H1 (cell line): ENCODE measurements around the gene CCDC137. TPM values are rescaled to one million over a fixed set of nuclear protein-coding genes. Genes with fewer than 3 reads are reported as not detected.

ENCODE experiments used
- CTCF ChIA-PET: fragments of 300-600 bp; sonication (Branson Sonifier 250); formaldehyde crosslinking; loops from one replicate; lab custom pipeline; 2021; ENCODE audit not compliant: partially characterized antibody; lab: Charles Lee
- POLR2A ChIA-PET: fragments of 300-600 bp; sonication (Branson Sonifier 250); formaldehyde crosslinking; loops from one replicate; lab custom pipeline; 2021; ENCODE audit warnings: inconsistent platforms; ENCODE audit not compliant: partially characterized antibody; lab: Charles Lee
- DNase-seq, 2 experiments: peaks; one replicate each; pipeline versions ENCODE4 v3.0.0 to v3.0.0-alpha.2; 2010 to 2022; ENCODE audit warnings: low spot score in 2 of 2, low read depth in 1 of 2, mixed read lengths in 1 of 2
- FAIRE-seq: peaks from 2 replicates; lab custom pipeline; 2011; peaks lifted over from hg19 to GRCh38; lab: Jason Lieb, UNC
- H2AFZ ChIP-seq: 2 replicates; pipeline ENCODE4 v1.8.1; 2012; ENCODE audit warnings: low read length, inconsistent platforms
- H2AK5ac ChIP-seq: 2 replicates; pipeline ENCODE4 v1.6.1; 2013; ENCODE audit warnings: low read depth, low read length
- H2BK120ac ChIP-seq: replicated peaks from 2 replicates; pipeline ENCODE3; 2013; ENCODE audit warnings: low read depth, low read length, inconsistent platforms
- H2BK12ac ChIP-seq: 2 replicates; pipeline ENCODE4 v1.6.1; 2013; ENCODE audit warnings: low read depth, low read length
- H2BK15ac ChIP-seq: 2 replicates; pipeline ENCODE4 v1.6.1; 2013; ENCODE audit warnings: low read length
- H2BK20ac ChIP-seq: 2 replicates; pipeline ENCODE4 v1.6.1; 2013; ENCODE audit warnings: low read length
- H2BK5ac ChIP-seq: 2 replicates; pipeline ENCODE4 v1.6.1; 2013; ENCODE audit warnings: low read depth, low read length
- H3K14ac ChIP-seq: 2 replicates; pipeline ENCODE4 v1.6.1; 2013; ENCODE audit warnings: inconsistent platforms; ENCODE audit not compliant: insufficient read length
- H3K18ac ChIP-seq: 2 replicates; pipeline ENCODE4 v1.6.1; 2013; ENCODE audit warnings: low read length; ENCODE audit errors: extremely low read depth
- H3K23ac ChIP-seq: 2 replicates; pipeline ENCODE4 v1.6.1; 2013; ENCODE audit warnings: inconsistent platforms; ENCODE audit not compliant: insufficient read length
- H3K23me2 ChIP-seq: 2 replicates; pipeline ENCODE4 v1.6.1; 2013; ENCODE audit warnings: low read depth, low read length
- H3K27ac ChIP-seq: 2 replicates; pipeline ENCODE4 v1.6.1; 2011; ENCODE audit warnings: low read depth, low read length, inconsistent platforms
- H3K27me3 ChIP-seq, 4 experiments: replicated peaks in 1 of 4; 1 replicate in 1 of 4; 2 replicates in 3 of 4; pipeline versions ENCODE4 v1.6.1 to v1.8.1; 2011 to 2013; ENCODE audit warnings: low read length in 3 of 4, mild to moderate bottlenecking in 3 of 4, inconsistent platforms in 2 of 4, mixed read lengths in 2 of 4, moderate library complexity in 1 of 4; ENCODE audit not compliant: control insufficient read depth in 3 of 4, insufficient read depth in 3 of 4; ENCODE audit errors: extremely low read depth in 1 of 4
- H3K36me3 ChIP-seq, 4 experiments: 2 replicates each; pipeline versions ENCODE4 v1.6.1 to v1.8.1; 2011 to 2013; ENCODE audit warnings: mild to moderate bottlenecking in 4 of 4, low read length in 3 of 4, moderate library complexity in 2 of 4, control low read depth in 1 of 4, inconsistent platforms in 1 of 4; ENCODE audit not compliant: insufficient read depth in 4 of 4, control insufficient read depth in 2 of 4
- H3K4ac ChIP-seq: replicated peaks from 2 replicates; pipeline ENCODE3; 2013; ENCODE audit warnings: low read length, low read depth, mixed read lengths, inconsistent platforms; ENCODE audit not compliant: insufficient read length
- H3K4me1 ChIP-seq, 4 experiments: replicated peaks in 1 of 4; 1 replicate in 1 of 4; 2 replicates in 3 of 4; pipeline versions ENCODE4 v1.6.1 to v1.8.1; 2011 to 2013; ENCODE audit warnings: low read length in 3 of 4, inconsistent platforms in 2 of 4, mixed read lengths in 1 of 4; ENCODE audit not compliant: insufficient read depth in 4 of 4, control insufficient read depth in 3 of 4
- H3K4me2 ChIP-seq, 2 experiments: 2 replicates each; pipeline versions ENCODE4 v1.6.1 to v1.8.1; 2011 to 2013; ENCODE audit warnings: low read depth in 2 of 2, low read length in 2 of 2, control low read depth in 1 of 2, inconsistent platforms in 1 of 2, mild to moderate bottlenecking in 1 of 2; ENCODE audit not compliant: insufficient read depth in 1 of 2
- H3K4me3 ChIP-seq, 4 experiments: fragments of 200-600, 300-600 bp in 1 of 4; sonication (generic), shearing (Covaris generic), sonication (Bioruptor Twin) in 1 of 4; 2 replicates each; pipeline versions ENCODE4 v1.5.1 to v1.8.1; 2011 to 2016; ENCODE audit warnings: low read length in 4 of 4, low read depth in 3 of 4, control low read depth in 2 of 4, inconsistent platforms in 2 of 4, mild to moderate bottlenecking in 2 of 4, mixed read lengths in 1 of 4, moderate library complexity in 1 of 4; ENCODE audit not compliant: insufficient read depth in 2 of 4; ENCODE audit errors: extremely low read depth in 1 of 4
- H3K56ac ChIP-seq: replicated peaks from 2 replicates; pipeline ENCODE3; 2013; ENCODE audit warnings: low read depth, mild to moderate bottlenecking, mixed read lengths, low read length, inconsistent platforms; ENCODE audit not compliant: insufficient read length
- H3K79me1 ChIP-seq: 2 replicates; pipeline ENCODE4 v1.6.1; 2013; ENCODE audit warnings: low read depth, low read length, control low read depth
- H3K79me2 ChIP-seq, 2 experiments: 2 replicates each; pipeline versions ENCODE4 v1.6.1 to v1.8.1; 2012 to 2013; ENCODE audit warnings: low read length in 2 of 2, mild to moderate bottlenecking in 2 of 2, inconsistent platforms in 1 of 2; ENCODE audit not compliant: insufficient read depth in 2 of 2, control insufficient read depth in 1 of 2
- H3K9ac ChIP-seq, 4 experiments: replicated peaks in 1 of 4; 1 replicate in 1 of 4; 2 replicates in 3 of 4; pipeline versions ENCODE4 v1.6.1 to v1.8.1; 2011 to 2013; ENCODE audit warnings: low read depth in 3 of 4, low read length in 3 of 4, control low read depth in 2 of 4, mild to moderate bottlenecking in 2 of 4, moderate library complexity in 2 of 4, inconsistent platforms in 1 of 4; ENCODE audit errors: extremely low read depth in 1 of 4
- H3K9me3 ChIP-seq, 2 experiments: 2 replicates each; pipeline versions ENCODE4 v1.6.1 to v1.8.1; 2012 to 2013; ENCODE audit warnings: mild to moderate bottlenecking in 2 of 2, moderate library complexity in 2 of 2, control low read depth in 1 of 2, inconsistent platforms in 1 of 2, low read depth in 1 of 2, low read length in 1 of 2, mixed read lengths in 1 of 2; ENCODE audit not compliant: insufficient read depth in 2 of 2
- H4K20me1 ChIP-seq, 2 experiments: replicated peaks in 1 of 2; 2 replicates each; pipeline versions ENCODE3 to v1.8.1; 2011 to 2013; ENCODE audit warnings: inconsistent platforms in 2 of 2, low read length in 2 of 2, mild to moderate bottlenecking in 1 of 2; ENCODE audit not compliant: insufficient read depth in 2 of 2, control insufficient read depth in 1 of 2
- H4K5ac ChIP-seq: 2 replicates; pipeline ENCODE4 v1.6.1; 2013; ENCODE audit warnings: low read length, low read depth, mixed read lengths, inconsistent platforms; ENCODE audit not compliant: insufficient read length
- H4K8ac ChIP-seq: 2 replicates; pipeline ENCODE4 v1.8.0; 2013; ENCODE audit warnings: mild to moderate bottlenecking, moderate library complexity, low read length, inconsistent platforms; ENCODE audit not compliant: insufficient read depth; ENCODE audit errors: extremely low read depth
- H4K91ac ChIP-seq: replicated peaks from 2 replicates; pipeline ENCODE3; 2013; ENCODE audit warnings: low read length, mixed read lengths, inconsistent platforms; ENCODE audit not compliant: insufficient read length
- ASH2L ChIP-seq: fragments of 200-600, 300-600 bp; sonication (generic); IDR thresholded peaks from one replicate; pipeline ENCODE4 v1.7.1; 2017; ENCODE audit warnings: low read length
- EZH2 ChIP-seq: fragments of 200-600 bp; sonication (generic); IDR thresholded peaks from 2 replicates; pipeline ENCODE4 v1.7.1; 2012; ENCODE audit warnings: low read depth, mild to moderate bottlenecking, moderate library complexity, low read length, inconsistent platforms; ENCODE audit not compliant: severe bottlenecking
- FOSL1 ChIP-seq: IDR thresholded peaks from 2 replicates; pipeline ENCODE4 v1.6.1; 2011; ENCODE audit warnings: mild to moderate bottlenecking, low read depth, low read length, moderate library complexity; ENCODE audit not compliant: insufficient read depth
- RAD21 ChIP-seq, 2 experiments: IDR thresholded peaks in 1 of 2; conservative IDR thresholded peaks in 1 of 2; 2 replicates each; pipeline ENCODE4 v1.6.1; 2011; ENCODE audit warnings: low read depth in 2 of 2, low read length in 2 of 2, improper control_type of control experiment in 1 of 2, inconsistent platforms in 1 of 2, mild to moderate bottlenecking in 1 of 2, moderate library complexity in 1 of 2
- RXRA ChIP-seq: IDR thresholded peaks from 2 replicates; pipeline ENCODE4 v1.6.1; 2011; ENCODE audit warnings: low read depth, mild to moderate bottlenecking, low read length, moderate library complexity; ENCODE audit not compliant: insufficient read depth
- SIN3A ChIP-seq, 2 experiments: IDR thresholded peaks in 1 of 2; conservative IDR thresholded peaks in 1 of 2; 2 replicates each; pipeline ENCODE4 v1.6.1; 2011 to 2012; ENCODE audit warnings: low read length in 2 of 2, improper control_type of control experiment in 1 of 2, low read depth in 1 of 2, mild to moderate bottlenecking in 1 of 2
- SP2 ChIP-seq: IDR thresholded peaks from 2 replicates; pipeline ENCODE4 v1.6.1; 2012; ENCODE audit warnings: mild to moderate bottlenecking, low read length, inconsistent platforms
- WGBS, 2 experiments: shearing (Covaris generic) in 1 of 2; methylation state at CpG; one replicate each; pipeline versions ENCODE4 v1.1.6 to v1.1.7; 2013 to 2015; ENCODE audit warnings: low lambda C conversion rate in 2 of 2, mixed read lengths in 2 of 2, inconsistent platforms in 1 of 2, low coverage in 1 of 2, missing lambda C conversion rate in 1 of 2; ENCODE audit not compliant: insufficient replicate concordance in 2 of 2, insufficient coverage in 1 of 2, insufficient read length in 1 of 2; ENCODE audit errors: extremely low coverage in 1 of 2, missing lambda C conversion rate in 1 of 2; 5-methylcytosine and 5-hydroxymethylcytosine counted together
- polyA plus RNA-seq, 7 experiments: library from polyadenylated mRNA; depleted of rRNA in 3 of 7; stranded (reverse) in 5 of 7; unstranded in 2 of 7; fragments of >200 nt in 5 of 7; fragments of 200-250 nt in 2 of 7; gene quantifications; 1 replicate in 5 of 7; 2 replicates in 1 of 7; 4 replicates in 1 of 7; pipeline versions ENCODE4 v1.2.1 to v1.2.3, GENCODE V29; 2011 to 2013; ENCODE audit warnings: missing spikeins in 2 of 7, mixed read lengths in 2 of 7
- total RNA-seq: library from RNA; stranded (reverse); fragmentation: NEBNext Ultra II Directional; extraction: Animal tissue kit (Norgen Biotek cat#: 25700); gene quantifications from 2 replicates; pipeline ENCODE4 v1.2.1, GENCODE V29; 2021
- TF ChIP-seq, protein P1 (sequence below): IDR thresholded peaks from 2 replicates; pipeline ENCODE4 v1.6.1; 2012; ENCODE audit warnings: inconsistent platforms

Gene CCDC137
- total and polyA plus RNA-seq, 2 of the 8 experiments (the other 6 are each of a cell fraction or from before 2014, with no cell fraction given), result 17.6 to 38.6 TPM

DNA sequence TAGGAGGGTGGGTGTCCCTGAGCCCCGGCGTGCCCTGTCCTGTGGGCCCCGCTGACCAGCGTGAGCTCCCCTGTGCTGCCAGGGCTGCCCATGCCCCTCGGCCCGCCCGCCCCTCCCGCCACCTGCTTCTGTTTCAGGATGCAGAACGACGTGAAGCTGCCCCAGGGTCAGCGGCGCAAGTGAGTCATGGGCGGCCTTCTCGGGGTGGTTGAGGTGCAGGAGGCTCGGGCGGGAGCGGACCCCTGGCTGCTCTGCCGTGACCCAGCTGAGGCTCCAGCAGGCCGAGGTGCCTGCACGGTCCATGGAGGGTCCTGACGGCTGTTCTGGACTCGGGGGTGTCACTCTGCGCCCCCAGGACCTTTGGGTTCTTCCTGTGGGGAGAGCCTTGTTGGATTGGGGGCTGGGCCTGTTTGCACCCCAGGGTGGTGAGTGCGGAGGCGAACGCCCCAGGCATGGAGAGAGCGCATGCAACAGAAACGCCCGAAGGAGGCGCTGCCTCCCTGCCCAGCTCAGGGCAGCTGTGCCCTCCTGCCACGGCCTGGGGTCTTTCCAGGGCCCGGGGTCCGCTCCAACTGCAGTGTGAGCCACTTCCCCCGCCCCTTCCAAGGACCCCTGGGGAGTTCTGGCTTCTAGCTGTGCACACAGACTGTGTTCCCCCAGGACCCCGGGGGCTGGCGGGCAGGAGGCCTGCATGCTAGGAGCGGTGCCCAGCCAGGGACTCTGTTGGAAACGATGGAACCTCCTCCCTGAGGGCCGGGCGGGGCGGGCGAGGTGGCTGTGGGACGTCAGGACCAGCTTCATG, 49.5 kb downstream of the CCDC137 start:
- POLR2A ChIA-PET, result interaction anchor here (1.1 to 25.9 kb wide), 5 partner anchors 7 to 215 kb away, joined by 3 to 436 read pairs (median 348); partner anchors contain the start of genes ARL16, HGS, MRPL12 and SLC25A10
- Histone ChIP-seq H3K79me1 (peaks cover 8% of the 10 kb centered on the region; the same call in 1 of the 2 replicates), H3K27ac (no peak overlapping the region), H4K5ac (no peak overlapping the region), H3K27me3 (no peaks in the 10 kb centered on the region; a peak in 2 of 7 replicates), H2AK5ac (no peak overlapping the region), H2AFZ (no peak overlapping the region), H3K4ac (no peak overlapping the region), H3K23ac (no peak overlapping the region), H3K36me3 (peaks cover 0 to 9% (median 0%) of the 10 kb centered on the region in 4 experiments; a peak in 3 of 8 replicates), H2BK120ac (no peak overlapping the region), H4K8ac (no peak overlapping the region), H3K18ac (no peak overlapping the region), H2BK12ac (no peak overlapping the region), H2BK20ac (no peak overlapping the region), H3K23me2 (peaks cover 12% of the 10 kb centered on the region; the same call in 1 of the 2 replicates), H2BK5ac (no peak overlapping the region), H3K4me3 (no peak overlapping the region), H4K91ac (no peak overlapping the region), H3K9ac (no peak overlapping the region), H4K20me1 (peaks cover 3 to 10% of the 10 kb centered on the region in 2 experiments), H3K4me2 (no peak overlapping the region), H3K56ac (no peak overlapping the region), H3K4me1 (peaks cover 0 to 18% (median 11%) of the 10 kb centered on the region in 4 experiments; a peak in 5 of 7 replicates), H3K14ac (no peak overlapping the region), H3K9me3 (no peaks in the 10 kb centered on the region), H2BK15ac (no peak overlapping the region), H3K79me2 (peaks cover 0 to 7% of the 10 kb centered on the region in 2 experiments; a peak in 1 of 4 replicates)
- WGBS, 2 experiments, result 93% methylated on average over 37 of the region's 43 CpGs; no CpG with 5 or more reads in 1 of the 2 experiments
- CTCF ChIA-PET, result interaction anchor here (1.2 to 2.5 kb wide), 5 partner anchors 10 to 153 kb away, joined by 3 to 13 read pairs (median 5); no protein-coding TSS in a partner anchor
- FAIRE-seq (no peak), DNase-seq (no peak)
- TF ChIP-seq FOSL1 (no peak), SP2 (no peak), RAD21 (IDR thresholded peaks at IDR 0.05 in 1 of 2, conservative IDR thresholded peaks at IDR 0.05 in 1 of 2; ENCODE audit: low read depth in 2 of 2, low read length in 2 of 2) (peak; percentile 9 to 32; a peak in 2 of 4 replicates), RXRA (no peak), ASH2L (no peak), SIN3A (conservative IDR thresholded peaks at IDR 0.05 in 1 of 2, IDR thresholded peaks at IDR 0.05 in 1 of 2; ENCODE audit: low read depth in 1 of 2, low read length in 2 of 2) (no peak), EZH2 (no peak)
- TF ChIP-seq, protein P1, sequence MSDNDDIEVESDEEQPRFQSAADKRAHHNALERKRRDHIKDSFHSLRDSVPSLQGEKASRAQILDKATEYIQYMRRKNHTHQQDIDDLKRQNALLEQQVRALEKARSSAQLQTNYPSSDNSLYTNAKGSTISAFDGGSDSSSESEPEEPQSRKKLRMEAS, result no peak
